HG03039 (cell line): ENCODE results near the gene L3HYPDH.

Experiments
- ATAC-seq: cut with Tn5 transposase; IDR thresholded peaks from one replicate; pipeline ENCODE4 v1.9.1; 2021; ENCODE audit warnings: mild to moderate bottlenecking, moderate library complexity; ENCODE audit not compliant: unreplicated experiment

L3HYPDH gene

GRCh38 chr14:59427653-59428580 lies 56.3 kb downstream of the L3HYPDH start:
- ATAC-seq, result no peak

- no peak for ATAC-seq
Observed at GRCh38 chr14:59425322-59425935, 58.8 kb downstream of the L3HYPDH start.

GRCh38 chr14:59424341-59425071 lies 59.7 kb downstream of the L3HYPDH start:
- ATAC-seq, result no peak
